GM18870 (cell line): ENCODE measurements around the gene AKT1S1.
A peak's percentile ranks its signal among the peaks of the same experiment; 100 is the strongest.

ENCODE experiments used
- ATAC-seq: cut with Tn5 transposase; IDR thresholded peaks from one replicate; pipeline ENCODE4 v1.9.1; 2021; ENCODE audit warnings: moderate library complexity; ENCODE audit not compliant: unreplicated experiment

AKT1S1 gene

GRCh38 chr19:49870309-49870901, 6.8 kb downstream of the AKT1S1 start:
- ATAC-seq = no peak

- ATAC-seq = peak; percentile 80
Observed at GRCh38 chr19:49869484-49870308, 7.5 kb downstream of the AKT1S1 start.

- ATAC-seq = peak; percentile 11
Observed at GRCh38 chr19:49869009-49869483, 8.1 kb downstream of the AKT1S1 start.

GRCh38 chr19:49866933-49867782, 10.0 kb downstream of the AKT1S1 start, which contains the start of gene PNKP:
Gene PNKP, minus strand, starts transcription at chr19:49867576. Its CDS starts 372 bp downstream, at chr19:49867204.
- ATAC-seq = peak; percentile 32

- no peak for ATAC-seq
Observed at GRCh38 chr19:49864890-49865289, 12.3 kb downstream of the AKT1S1 start.

- ATAC-seq = no peak
Observed at GRCh38 chr19:49863935-49864320, 13.2 kb downstream of the AKT1S1 start.

- no peak for ATAC-seq
Observed at GRCh38 chr19:49863254-49863934, 13.8 kb downstream of the AKT1S1 start.

- no peak for ATAC-seq
Observed at GRCh38 chr19:49862391-49863253, 14.5 kb downstream of the AKT1S1 start.

GRCh38 chr19:49861541-49862378, 15.4 kb downstream of the AKT1S1 start:
- ATAC-seq = no peak

GRCh38 chr19:49861107-49861506, 16.0 kb downstream of the AKT1S1 start:
- no peak for ATAC-seq

GRCh38 chr19:49860336-49861102, 16.6 kb downstream of the AKT1S1 start:
- ATAC-seq = no peak

- no peak for ATAC-seq
Observed at GRCh38 chr19:49859682-49860335, 17.3 kb downstream of the AKT1S1 start.

GRCh38 chr19:49858088-49858985, 18.8 kb downstream of the AKT1S1 start:
- no peak for ATAC-seq

- no peak for ATAC-seq
Observed at GRCh38 chr19:49857838-49858087, 19.4 kb downstream of the AKT1S1 start.

GRCh38 chr19:49857061-49857837, 19.9 kb downstream of the AKT1S1 start:
- no peak for ATAC-seq

- no peak for ATAC-seq
Observed at GRCh38 chr19:49856574-49857021, 20.6 kb downstream of the AKT1S1 start.
